ENCODE results near the gene CPZ.

CPZ gene

GRCh38 chr4:8559524-8560264, 32.9 kb upstream of the CPZ start:
- Histone ChIP-seq H3K27ac (replicated peaks; ENCODE audit: low read length) (no peak overlapping the region), H3K4me3 (ENCODE audit: low read length in 2 of 2) (no peak overlapping the region), H4K91ac (ENCODE audit: low read depth, low read length, poor library complexity) (no peak overlapping the region), H3K23ac (ENCODE audit: low read depth, low read length, poor library complexity) (no peak overlapping the region), H4K8ac (ENCODE audit: low read depth, low read length) (no peak overlapping the region), H2BK12ac (ENCODE audit: low read length) (no peak overlapping the region), H3K27me3 (ENCODE audit: control insufficient read depth in 3 of 3, insufficient read depth in 3 of 3, low read depth in 1 of 3, low read length in 3 of 3) (peaks cover 0 to 4% (median 0%) of the 10 kb centered on the region in 3 experiments), H3K4me1 (ENCODE audit: control insufficient read depth in 2 of 2, insufficient read depth in 1 of 2, low read depth in 1 of 2, low read length in 2 of 2) (no peaks in the 10 kb centered on the region), H3K79me1 (ENCODE audit: low read depth, low read length) (no peaks in the 10 kb centered on the region), H3K36me3 (replicated peaks in 1 of 2; ENCODE audit: control insufficient read depth in 2 of 2, insufficient read depth in 2 of 2, low read length in 2 of 2) (no peaks in the 10 kb centered on the region), H2BK5ac (ENCODE audit: low read length) (no peak overlapping the region), H3K14ac (ENCODE audit: low read length) (no peak overlapping the region), H2BK120ac (ENCODE audit: low read depth, low read length) (no peak overlapping the region), H2BK15ac (ENCODE audit: low read length) (no peak overlapping the region), H3K4me2 (ENCODE audit: insufficient read depth, low read length, poor library complexity, severe bottlenecking) (no peak overlapping the region), H3K9me3 (replicated peaks in 1 of 2; ENCODE audit: control insufficient read depth in 2 of 2, insufficient read depth in 1 of 2, low read depth in 1 of 2, low read length in 2 of 2) (no peaks in the 10 kb centered on the region), H3K18ac (ENCODE audit: low read length) (no peak overlapping the region), H2AK5ac (ENCODE audit: low read depth, low read length) (no peak overlapping the region), H2AFZ (ENCODE audit: low read length) (no peak overlapping the region), H3K4ac (ENCODE audit: low read length) (no peak overlapping the region), H3K9ac (ENCODE audit: low read depth, low read length, poor library complexity) (no peak overlapping the region)
- WGBS, 2 donors (ENCODE audit: extremely low coverage in 2 of 2, insufficient read length in 2 of 2, insufficient replicate concordance in 1 of 2) = no CpG with 5 or more reads among the region's 12 CpGs
- DNase-seq (ENCODE audit: low spot score) = no peak

- Histone ChIP-seq H3K14ac (ENCODE audit: low read length) (no peak overlapping the region), H3K27me3 (ENCODE audit: control insufficient read depth in 3 of 3, insufficient read depth in 3 of 3, low read depth in 1 of 3, low read length in 3 of 3) (peaks cover 0 to 3% (median 0%) of the 10 kb centered on the region in 3 experiments), H4K91ac (ENCODE audit: low read depth, low read length, poor library complexity) (no peak overlapping the region), H3K9me3 (replicated peaks in 1 of 2; ENCODE audit: control insufficient read depth in 2 of 2, insufficient read depth in 1 of 2, low read depth in 1 of 2, low read length in 2 of 2) (no peaks in the 10 kb centered on the region), H2BK15ac (ENCODE audit: low read length) (no peak overlapping the region), H4K8ac (ENCODE audit: low read depth, low read length) (no peak overlapping the region), H3K36me3 (replicated peaks in 1 of 2; ENCODE audit: control insufficient read depth in 2 of 2, insufficient read depth in 2 of 2, low read length in 2 of 2) (no peaks in the 10 kb centered on the region), H3K79me1 (ENCODE audit: low read depth, low read length) (no peaks in the 10 kb centered on the region), H3K18ac (ENCODE audit: low read length) (no peak overlapping the region), H3K27ac (replicated peaks; ENCODE audit: low read length) (no peak overlapping the region), H3K4ac (ENCODE audit: low read length) (no peak overlapping the region), H3K9ac (ENCODE audit: low read depth, low read length, poor library complexity) (no peak overlapping the region), H3K4me1 (ENCODE audit: control insufficient read depth in 2 of 2, insufficient read depth in 1 of 2, low read depth in 1 of 2, low read length in 2 of 2) (no peaks in the 10 kb centered on the region), H2AFZ (ENCODE audit: low read length) (no peak overlapping the region), H2BK5ac (ENCODE audit: low read length) (no peak overlapping the region), H2BK12ac (ENCODE audit: low read length) (no peak overlapping the region), H3K4me2 (ENCODE audit: insufficient read depth, low read length, poor library complexity, severe bottlenecking) (no peak overlapping the region), H3K23ac (ENCODE audit: low read depth, low read length, poor library complexity) (no peak overlapping the region), H2BK120ac (ENCODE audit: low read depth, low read length) (peak overlapping the region; percentile 28), H3K4me3 (ENCODE audit: low read length in 2 of 2) (no peak overlapping the region), H2AK5ac (ENCODE audit: low read depth, low read length) (no peak overlapping the region)
- WGBS, 2 donors (ENCODE audit: extremely low coverage in 2 of 2, insufficient read length in 2 of 2, insufficient replicate concordance in 1 of 2) = no CpG with 5 or more reads among the region's 16 CpGs
- no peak for DNase-seq (ENCODE audit: low spot score)
These were observed 32.1 kb upstream of the CPZ start for GRCh38 chr4:8560265-8561047.

GRCh38 chr4:8564595-8564994, 28.0 kb upstream of the CPZ start:
- Histone ChIP-seq H3K18ac (ENCODE audit: low read length) (no peak overlapping the region), H2BK120ac (ENCODE audit: low read depth, low read length) (no peak overlapping the region), H3K9ac (ENCODE audit: low read depth, low read length, poor library complexity) (no peak overlapping the region), H3K4me2 (ENCODE audit: insufficient read depth, low read length, poor library complexity, severe bottlenecking) (no peak overlapping the region), H3K79me1 (ENCODE audit: low read depth, low read length) (no peaks in the 10 kb centered on the region), H2AFZ (ENCODE audit: low read length) (no peak overlapping the region), H2AK5ac (ENCODE audit: low read depth, low read length) (no peak overlapping the region), H4K91ac (ENCODE audit: low read depth, low read length, poor library complexity) (no peak overlapping the region), H4K8ac (ENCODE audit: low read depth, low read length) (no peak overlapping the region), H2BK15ac (ENCODE audit: low read length) (no peak overlapping the region), H3K4me3 (ENCODE audit: low read length in 2 of 2) (no peak overlapping the region), H2BK12ac (ENCODE audit: low read length) (no peak overlapping the region), H3K14ac (ENCODE audit: low read length) (no peak overlapping the region), H3K9me3 (replicated peaks in 1 of 2; ENCODE audit: control insufficient read depth in 2 of 2, insufficient read depth in 1 of 2, low read depth in 1 of 2, low read length in 2 of 2) (no peaks in the 10 kb centered on the region), H3K23ac (ENCODE audit: low read depth, low read length, poor library complexity) (no peak overlapping the region), H3K4ac (ENCODE audit: low read length) (no peak overlapping the region), H3K27me3 (ENCODE audit: control insufficient read depth in 3 of 3, insufficient read depth in 3 of 3, low read depth in 1 of 3, low read length in 3 of 3) (peaks cover 0 to 10% (median 0%) of the 10 kb centered on the region in 3 experiments), H3K4me1 (ENCODE audit: control insufficient read depth in 2 of 2, insufficient read depth in 1 of 2, low read depth in 1 of 2, low read length in 2 of 2) (no peaks in the 10 kb centered on the region), H2BK5ac (ENCODE audit: low read length) (no peak overlapping the region), H3K36me3 (replicated peaks in 1 of 2; ENCODE audit: control insufficient read depth in 2 of 2, insufficient read depth in 2 of 2, low read length in 2 of 2) (no peaks in the 10 kb centered on the region), H3K27ac (replicated peaks; ENCODE audit: low read length) (no peak overlapping the region)
- DNase-seq (ENCODE audit: low spot score) = no peak
- no CpG with 5 or more reads among the region's 1 CpG for WGBS, 2 donors (ENCODE audit: extremely low coverage in 2 of 2, insufficient read length in 2 of 2, insufficient replicate concordance in 1 of 2)

GRCh38 chr4:8568068-8568668, 24.4 kb upstream of the CPZ start:
- no peak overlapping the region for H3K4me3 ChIP-seq (ENCODE audit: low read length in 2 of 2)
- DNase-seq (ENCODE audit: low spot score) = no peak

More at GRCh38 chr4:8568068-8568668, 24.4 kb upstream of the CPZ start:
- H3K9me3 ChIP-seq (replicated peaks in 1 of 2; ENCODE audit: control insufficient read depth in 2 of 2, insufficient read depth in 1 of 2, low read depth in 1 of 2, low read length in 2 of 2) = no peaks in the 10 kb centered on the region
- H2BK5ac ChIP-seq (ENCODE audit: low read length) = no peak overlapping the region
- H2BK12ac ChIP-seq (ENCODE audit: low read length) = no peak overlapping the region
- H3K23ac ChIP-seq (ENCODE audit: low read depth, low read length, poor library complexity) = no peak overlapping the region
- no peak overlapping the region for H2BK120ac ChIP-seq (ENCODE audit: low read depth, low read length)
- no peak overlapping the region for H2BK15ac ChIP-seq (ENCODE audit: low read length)
- no peak overlapping the region for H3K14ac ChIP-seq (ENCODE audit: low read length)
- H3K27ac ChIP-seq (replicated peaks; ENCODE audit: low read length) = no peak overlapping the region
- no peak overlapping the region for H2AFZ ChIP-seq (ENCODE audit: low read length)
- no peak overlapping the region for H3K4me2 ChIP-seq (ENCODE audit: insufficient read depth, low read length, poor library complexity, severe bottlenecking)
- WGBS, 2 donors (ENCODE audit: extremely low coverage in 2 of 2, insufficient read length in 2 of 2, insufficient replicate concordance in 1 of 2) = no CpG with 5 or more reads among the region's 5 CpGs
- H3K4ac ChIP-seq (ENCODE audit: low read length) = no peak overlapping the region
- H4K8ac ChIP-seq (ENCODE audit: low read depth, low read length) = no peak overlapping the region
- H4K91ac ChIP-seq (ENCODE audit: low read depth, low read length, poor library complexity) = no peak overlapping the region
- no peak overlapping the region for H3K9ac ChIP-seq (ENCODE audit: low read depth, low read length, poor library complexity)
- no peaks in the 10 kb centered on the region for H3K36me3 ChIP-seq (replicated peaks in 1 of 2; ENCODE audit: control insufficient read depth in 2 of 2, insufficient read depth in 2 of 2, low read length in 2 of 2)
- H3K27me3 ChIP-seq (ENCODE audit: control insufficient read depth in 3 of 3, insufficient read depth in 3 of 3, low read depth in 1 of 3, low read length in 3 of 3) = peaks cover 0 to 10% (median 0%) of the 10 kb centered on the region in 3 experiments
- no peak overlapping the region for H2AK5ac ChIP-seq (ENCODE audit: low read depth, low read length)
- no peak overlapping the region for H3K18ac ChIP-seq (ENCODE audit: low read length)
- peaks cover 0 to 2% of the 10 kb centered on the region in 2 donors for H3K4me1 ChIP-seq (ENCODE audit: control insufficient read depth in 2 of 2, insufficient read depth in 1 of 2, low read depth in 1 of 2, low read length in 2 of 2)
- no peaks in the 10 kb centered on the region for H3K79me1 ChIP-seq (ENCODE audit: low read depth, low read length)

Data from neuronal stem cell (in vitro differentiated cells).